A549 (cell line): Measurements from ENCODE around the gene ANP32E.

Experiments used
- CHD2 ChIP-seq: fragments of 150-350 bp; IDR thresholded peaks from 2 replicates; pipeline ENCODE4 v1.6.1; 2014; ENCODE audit warnings: low read length; ENCODE audit not compliant: partially characterized antibody
- FOSB ChIP-seq: fragments of 250-450 bp; sonication (Bioruptor Pico); IDR thresholded peaks from 2 replicates; pipeline ENCODE4 v1.5.0; 2020; ENCODE audit warnings: mild to moderate bottlenecking, moderate library complexity
- HOXA7 ChIP-seq: fragments of 250-450 bp; sonication (Bioruptor Pico); IDR thresholded peaks from 2 replicates; pipeline ENCODE4 v1.5.0; 2020; ENCODE audit warnings: mild to moderate bottlenecking, moderate library complexity
- JUN ChIP-seq, 2 experiments: fragments of >200 bp; sonication (Bioruptor Twin); formaldehyde crosslinking; IDR thresholded peaks; 2 replicates in 1 of 2; 3 replicates in 1 of 2; pipeline ENCODE4 v1.6.1; 2016 to 2017
- KDM5A ChIP-seq: fragments of 200-600 bp; sonication (generic); IDR thresholded peaks from 2 replicates; pipeline ENCODE4 v1.6.1; 2016; ENCODE audit warnings: antibody characterized with exemption, mild to moderate bottlenecking
- MYC ChIP-seq: IDR thresholded peaks from 2 replicates; pipeline ENCODE4 v1.6.1; 2012; ENCODE audit warnings: mild to moderate bottlenecking, inconsistent platforms, low read length, improper control_type of control experiment, borderline replicate concordance
- POLR2A ChIP-seq: IDR thresholded peaks from 2 replicates; pipeline ENCODE4 v1.6.1; 2012; ENCODE audit warnings: mild to moderate bottlenecking, low read length
- POLR2AphosphoS2 ChIP-seq: conservative IDR thresholded peaks from 2 replicates; pipeline ENCODE4 v1.6.1; 2012; ENCODE audit warnings: low read length, improper control_type of control experiment, inconsistent platforms
- SMC3 ChIP-seq: fragments of >200 bp; sonication (Bioruptor Twin); formaldehyde crosslinking; IDR thresholded peaks from 3 replicates; pipeline ENCODE4 v1.6.1; 2018; ENCODE audit warnings: inconsistent platforms
- TF ChIP-seq, protein P1 (sequence below): fragments of >200 bp; sonication (Bioruptor Twin); formaldehyde crosslinking; IDR thresholded peaks from 3 replicates; pipeline ENCODE4 v1.5.1; 2016
- TF ChIP-seq, protein P2 (sequence below): fragments of 200-600 bp; sonication (generic); IDR thresholded peaks from 2 replicates; pipeline ENCODE4 v1.6.1; 2016; ENCODE audit warnings: antibody characterized with exemption, mild to moderate bottlenecking, moderate library complexity

DNA sequence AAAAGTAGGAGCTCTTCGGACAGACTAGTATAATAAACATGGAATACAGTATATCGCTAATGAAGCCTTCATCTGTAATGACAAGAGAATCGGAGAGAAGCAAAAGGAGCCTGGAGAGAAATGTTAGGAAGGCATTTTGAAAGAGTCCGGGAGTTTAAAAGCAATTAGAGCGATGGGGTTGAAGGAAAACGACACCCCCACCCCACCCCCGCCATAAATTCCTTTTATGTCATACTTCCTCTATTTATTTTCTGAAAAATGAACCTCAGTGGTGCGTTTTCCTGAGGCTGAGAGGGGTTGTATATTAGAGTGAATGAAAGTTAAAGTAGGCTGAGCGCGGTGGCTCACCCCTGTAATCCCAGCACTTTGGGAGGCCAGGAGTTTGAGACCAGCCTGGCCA, 33.5 kb upstream of the ANP32E start:
- no peak for TF ChIP-seq MYC
- no peak for TF ChIP-seq HOXA7 (CRISPR knock-in tag)
- TF ChIP-seq SMC3, result no peak
- TF ChIP-seq, protein P1, sequence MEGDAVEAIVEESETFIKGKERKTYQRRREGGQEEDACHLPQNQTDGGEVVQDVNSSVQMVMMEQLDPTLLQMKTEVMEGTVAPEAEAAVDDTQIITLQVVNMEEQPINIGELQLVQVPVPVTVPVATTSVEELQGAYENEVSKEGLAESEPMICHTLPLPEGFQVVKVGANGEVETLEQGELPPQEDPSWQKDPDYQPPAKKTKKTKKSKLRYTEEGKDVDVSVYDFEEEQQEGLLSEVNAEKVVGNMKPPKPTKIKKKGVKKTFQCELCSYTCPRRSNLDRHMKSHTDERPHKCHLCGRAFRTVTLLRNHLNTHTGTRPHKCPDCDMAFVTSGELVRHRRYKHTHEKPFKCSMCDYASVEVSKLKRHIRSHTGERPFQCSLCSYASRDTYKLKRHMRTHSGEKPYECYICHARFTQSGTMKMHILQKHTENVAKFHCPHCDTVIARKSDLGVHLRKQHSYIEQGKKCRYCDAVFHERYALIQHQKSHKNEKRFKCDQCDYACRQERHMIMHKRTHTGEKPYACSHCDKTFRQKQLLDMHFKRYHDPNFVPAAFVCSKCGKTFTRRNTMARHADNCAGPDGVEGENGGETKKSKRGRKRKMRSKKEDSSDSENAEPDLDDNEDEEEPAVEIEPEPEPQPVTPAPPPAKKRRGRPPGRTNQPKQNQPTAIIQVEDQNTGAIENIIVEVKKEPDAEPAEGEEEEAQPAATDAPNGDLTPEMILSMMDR, result no peak
- TF ChIP-seq POLR2AphosphoS2, result no peak
- no peak for TF ChIP-seq FOSB (CRISPR knock-in tag)
- TF ChIP-seq, protein P2, sequence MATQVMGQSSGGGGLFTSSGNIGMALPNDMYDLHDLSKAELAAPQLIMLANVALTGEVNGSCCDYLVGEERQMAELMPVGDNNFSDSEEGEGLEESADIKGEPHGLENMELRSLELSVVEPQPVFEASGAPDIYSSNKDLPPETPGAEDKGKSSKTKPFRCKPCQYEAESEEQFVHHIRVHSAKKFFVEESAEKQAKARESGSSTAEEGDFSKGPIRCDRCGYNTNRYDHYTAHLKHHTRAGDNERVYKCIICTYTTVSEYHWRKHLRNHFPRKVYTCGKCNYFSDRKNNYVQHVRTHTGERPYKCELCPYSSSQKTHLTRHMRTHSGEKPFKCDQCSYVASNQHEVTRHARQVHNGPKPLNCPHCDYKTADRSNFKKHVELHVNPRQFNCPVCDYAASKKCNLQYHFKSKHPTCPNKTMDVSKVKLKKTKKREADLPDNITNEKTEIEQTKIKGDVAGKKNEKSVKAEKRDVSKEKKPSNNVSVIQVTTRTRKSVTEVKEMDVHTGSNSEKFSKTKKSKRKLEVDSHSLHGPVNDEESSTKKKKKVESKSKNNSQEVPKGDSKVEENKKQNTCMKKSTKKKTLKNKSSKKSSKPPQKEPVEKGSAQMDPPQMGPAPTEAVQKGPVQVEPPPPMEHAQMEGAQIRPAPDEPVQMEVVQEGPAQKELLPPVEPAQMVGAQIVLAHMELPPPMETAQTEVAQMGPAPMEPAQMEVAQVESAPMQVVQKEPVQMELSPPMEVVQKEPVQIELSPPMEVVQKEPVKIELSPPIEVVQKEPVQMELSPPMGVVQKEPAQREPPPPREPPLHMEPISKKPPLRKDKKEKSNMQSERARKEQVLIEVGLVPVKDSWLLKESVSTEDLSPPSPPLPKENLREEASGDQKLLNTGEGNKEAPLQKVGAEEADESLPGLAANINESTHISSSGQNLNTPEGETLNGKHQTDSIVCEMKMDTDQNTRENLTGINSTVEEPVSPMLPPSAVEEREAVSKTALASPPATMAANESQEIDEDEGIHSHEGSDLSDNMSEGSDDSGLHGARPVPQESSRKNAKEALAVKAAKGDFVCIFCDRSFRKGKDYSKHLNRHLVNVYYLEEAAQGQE, result no peak
- no peak for TF ChIP-seq POLR2A
- TF ChIP-seq CHD2, result no peak
- no peak for TF ChIP-seq JUN (IDR thresholded peaks at IDR 0.05)
- TF ChIP-seq KDM5A, result no peak
